Measurements from ENCODE around the gene ITPR2.

GRCh38 chr12:26697217-26697616, 135.8 kb downstream of the ITPR2 start:
- no peak for TF ChIP-seq CTCF (IDR thresholded peaks at IDR 0.05; ENCODE audit: low read depth, low read length)
- TF ChIP-seq EZH2phosphoT487 (IDR thresholded peaks at IDR 0.05; ENCODE audit: low read depth), result no peak

Data from OCI-LY3 (cell line).